Activated CD8-positive, alpha-beta memory T cell treated with anti-CD3 and anti-CD28 coated beads for 36 hours (primary cell): ENCODE data around the gene FCGR3A. TPM values are rescaled to one million over a fixed set of nuclear protein-coding genes. Genes with fewer than 3 reads are reported as not detected.
"Not testable (repeated sequence)": the region's sequence is repeated elsewhere in the genome, so short reads cannot be mapped to it uniquely, and the experiment has no call there.

Source experiments
- CTCF ChIA-PET: fragments of 350-600 bp; sonication (Branson Sonifier 250); formaldehyde crosslinking; loops from one replicate; lab custom pipeline; 2021; ENCODE audit warnings: antibody characterized with exemption; lab: Charles Lee
- POLR2A ChIA-PET: fragments of 350-600 bp; sonication (Branson Sonifier 250); formaldehyde crosslinking; loops from one replicate; lab custom pipeline; 2021; ENCODE audit warnings: antibody characterized with exemption; lab: Charles Lee
- total RNA-seq, 2 experiments: library from RNA; stranded (reverse); gene quantifications; one replicate each; pipeline ENCODE4 v1.2.3, GENCODE V29; 2021

The FCGR3A gene
- total RNA-seq, 2 experiments from 2014 or later = not detected

DNA sequence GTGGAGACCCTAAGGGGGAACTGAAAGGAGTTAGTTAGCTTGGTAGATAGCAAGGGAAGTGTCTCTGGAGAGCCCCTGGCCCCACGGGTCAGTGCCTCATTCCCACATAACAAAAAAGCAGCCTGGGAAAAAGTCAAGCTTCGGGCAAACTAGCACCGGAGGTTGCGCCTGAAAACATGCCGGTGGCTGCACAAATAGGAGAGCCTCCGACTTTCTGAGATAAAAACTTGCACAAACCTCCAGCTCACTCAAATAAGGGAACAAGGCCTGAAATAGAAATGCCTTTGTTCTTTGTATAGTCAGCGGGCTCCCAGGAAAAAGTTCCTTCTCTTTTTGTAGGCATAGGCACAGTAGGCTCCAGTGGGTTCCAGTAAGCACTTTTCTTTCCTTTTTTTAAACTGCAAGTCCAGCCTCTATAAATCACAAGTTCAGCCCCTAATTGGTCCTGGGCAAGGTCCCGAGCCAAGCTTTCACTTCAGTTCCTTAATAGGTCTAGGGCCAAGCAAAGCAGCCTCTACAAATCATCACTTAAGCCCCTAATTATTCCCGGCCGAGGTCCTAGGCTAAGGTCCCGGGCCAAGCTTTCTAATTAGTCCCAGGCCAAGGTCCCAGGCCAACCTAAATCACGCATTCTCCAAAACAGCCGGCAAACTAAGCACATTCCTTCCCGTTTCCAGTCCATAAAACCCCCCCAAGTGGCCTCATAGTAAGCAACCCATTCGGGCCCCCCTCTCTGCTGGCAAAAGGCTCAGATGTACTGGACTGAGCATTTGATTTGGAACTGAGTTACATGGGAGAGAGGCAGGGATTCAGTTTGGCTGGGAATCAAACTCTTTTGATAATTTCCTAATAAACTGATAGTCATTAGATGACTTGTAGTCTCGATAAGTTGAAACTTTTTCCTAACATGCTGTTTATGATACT, 16.7 kb downstream of the FCGR3A start:
- CTCF ChIA-PET = interaction anchor here (1.0 to 1.7 kb wide), 2 partner anchors 208 to 210 kb away, joined by 3 to 5 read pairs; no protein-coding TSS in a partner anchor
- POLR2A ChIA-PET = not testable (repeated sequence)

DNA sequence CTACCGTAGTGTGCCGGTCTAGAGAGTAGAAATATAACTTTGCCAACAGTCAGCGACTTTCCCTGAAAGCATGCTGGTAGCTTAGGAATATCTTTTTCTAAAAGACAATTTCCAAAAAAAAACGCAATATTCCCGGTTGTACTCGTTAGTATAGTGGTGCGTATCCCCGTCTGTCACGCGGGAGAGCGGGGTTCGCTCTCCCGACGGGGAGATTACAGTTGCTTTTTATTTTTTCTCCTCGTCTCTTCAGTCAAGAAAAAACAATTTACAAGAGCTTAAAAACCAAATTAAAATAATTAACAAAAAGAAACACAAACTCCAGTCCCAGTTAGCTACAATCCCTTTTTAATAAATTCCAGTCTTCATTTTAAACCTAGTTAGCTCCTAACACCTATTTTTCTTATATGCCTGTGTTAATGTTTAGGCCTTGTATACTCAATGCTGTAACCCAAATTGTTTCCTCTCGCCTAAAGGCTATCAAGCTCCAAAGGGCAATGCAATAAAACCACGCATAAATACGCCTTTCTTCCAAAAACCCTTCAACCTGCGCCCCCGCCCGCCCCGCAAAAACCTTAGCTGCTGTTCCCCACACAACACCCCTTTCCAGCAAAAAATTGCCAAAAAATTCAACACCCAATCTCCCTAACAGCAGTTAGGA, 17.5 kb downstream of the FCGR3A start:
- POLR2A ChIA-PET = no interaction called here

DNA sequence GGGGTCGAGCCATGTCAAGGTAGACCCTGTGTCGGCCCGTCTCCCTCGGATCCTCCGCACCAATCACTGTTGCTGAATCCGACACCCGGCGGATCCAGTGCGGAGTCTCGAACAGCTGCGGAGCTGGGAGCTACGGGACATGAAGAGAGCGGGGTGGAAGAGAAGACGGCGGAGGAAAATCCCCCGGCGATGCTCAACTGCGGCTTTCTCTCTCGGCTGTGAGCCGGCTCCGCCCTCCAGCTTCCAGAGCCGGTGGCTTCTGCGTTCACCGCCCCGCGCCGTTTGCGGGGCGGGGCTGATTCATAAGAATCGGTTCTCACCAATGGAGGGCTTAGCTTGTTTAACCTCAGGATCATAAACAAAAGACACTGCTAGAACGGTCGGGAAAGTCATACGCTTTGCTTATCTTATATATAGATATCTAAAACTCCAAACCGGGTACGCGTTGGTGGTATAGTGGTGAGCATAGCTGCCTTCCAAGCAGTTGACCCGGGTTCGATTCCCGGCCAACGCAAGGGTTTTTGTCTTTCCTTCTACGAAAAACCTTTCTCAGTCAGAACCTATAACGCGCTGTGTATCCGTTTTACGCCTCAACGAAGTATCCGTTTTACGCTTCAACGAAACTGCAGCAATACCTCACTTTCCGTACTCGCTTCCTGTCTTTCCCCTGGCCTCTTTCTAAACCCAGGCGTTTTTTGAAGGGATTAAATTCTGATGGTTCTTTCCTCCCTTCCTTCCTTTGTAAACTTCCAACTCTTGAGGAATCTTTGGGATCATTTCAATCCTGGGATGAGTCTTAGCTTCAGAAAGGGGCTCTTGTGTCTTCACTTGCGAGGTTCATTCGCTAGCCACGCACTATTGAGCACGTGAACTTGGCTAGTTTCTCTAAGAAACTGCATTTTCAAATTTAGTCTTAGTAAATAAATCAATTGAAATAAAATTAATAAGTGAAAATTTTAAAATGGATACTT, 18.7 kb downstream of the FCGR3A start:
- CTCF ChIA-PET = interaction anchor here (1.7 kb wide), 1 partner anchor 210 kb away, joined by 5 read pairs; no protein-coding TSS in a partner anchor
- POLR2A ChIA-PET = not testable (repeated sequence)

More for the DNA sequence above, 17.5 kb downstream of the FCGR3A start:
- CTCF ChIA-PET = interaction anchor here (1.0 to 1.7 kb wide), 2 partner anchors 209 to 211 kb away, joined by 3 to 5 read pairs; no protein-coding TSS in a partner anchor

DNA sequence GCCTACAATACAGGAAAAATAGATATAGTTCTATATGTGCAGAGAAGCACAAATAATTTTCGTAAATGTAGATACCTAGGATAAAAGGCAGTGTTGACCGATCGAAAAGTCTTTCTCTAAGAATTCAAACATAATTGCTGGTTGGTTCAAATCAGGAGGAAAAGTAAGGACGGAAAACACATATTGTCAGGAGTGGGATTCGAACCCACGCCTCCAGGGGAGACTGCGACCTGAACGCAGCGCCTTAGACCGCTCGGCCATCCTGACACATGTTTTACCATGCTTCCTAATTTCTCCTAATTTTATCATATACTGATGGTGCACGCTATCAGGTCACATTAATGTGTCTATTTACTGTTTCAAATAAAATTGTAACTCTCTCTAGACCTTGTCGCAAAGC, 19.5 kb downstream of the FCGR3A start:
- CTCF ChIA-PET, POLR2A ChIA-PET: not testable (repeated sequence)

DNA sequence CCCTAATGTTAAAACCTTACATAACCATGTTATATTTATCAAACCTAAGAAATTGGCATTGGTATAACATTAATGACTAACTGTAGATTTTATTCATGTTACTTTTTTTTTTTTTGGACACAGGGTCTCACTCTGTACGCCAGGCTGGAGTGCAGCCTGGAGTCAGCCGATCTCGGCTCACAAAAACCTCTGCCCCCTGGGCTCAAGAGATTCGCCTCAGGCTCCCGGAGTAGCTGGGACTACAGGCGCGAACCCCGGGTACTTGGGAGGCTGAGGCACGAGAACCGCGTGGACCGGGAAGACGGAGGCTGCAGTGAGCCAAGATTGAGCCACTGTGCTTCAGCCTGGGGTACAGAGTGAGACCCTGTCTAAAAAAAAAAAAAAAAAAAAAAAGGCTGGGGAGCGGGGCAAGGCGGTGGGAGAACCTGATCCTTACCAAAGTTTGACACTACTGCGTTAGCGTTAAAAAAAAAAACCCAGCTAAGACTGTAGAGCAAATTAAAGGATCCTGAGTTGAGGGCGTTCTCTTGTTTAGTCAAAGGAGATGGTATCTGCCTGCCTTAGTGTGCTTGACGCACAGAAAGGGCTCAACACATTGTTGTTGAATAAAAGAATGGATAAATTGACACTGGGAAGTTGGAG, 20.0 kb downstream of the FCGR3A start:
- CTCF ChIA-PET = not testable (repeated sequence)
- POLR2A ChIA-PET = interaction anchor here (0.7 kb wide), 1 partner anchor 81 kb away, joined by 12 read pairs; no protein-coding TSS in a partner anchor

DNA sequence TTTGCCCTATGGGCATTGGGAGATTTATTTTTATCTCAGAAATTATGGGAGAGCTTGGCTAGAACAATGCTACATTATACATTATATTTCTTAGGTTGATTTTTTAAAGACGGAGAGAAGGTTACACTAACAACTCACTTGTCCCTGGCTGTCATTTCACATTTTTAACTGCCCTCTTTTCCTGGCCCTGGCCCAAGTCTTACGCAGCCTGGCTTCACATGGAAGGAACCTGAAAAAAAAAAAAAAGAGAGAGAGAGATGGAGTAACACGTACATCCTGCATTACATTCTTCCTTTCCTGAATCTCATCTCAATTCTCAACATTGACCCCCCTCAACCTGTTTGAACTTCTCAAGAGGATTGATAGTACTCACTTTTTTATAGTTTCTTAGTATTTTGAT, 21.1 kb downstream of the FCGR3A start:
- POLR2A ChIA-PET, CTCF ChIA-PET: not testable (repeated sequence)

DNA sequence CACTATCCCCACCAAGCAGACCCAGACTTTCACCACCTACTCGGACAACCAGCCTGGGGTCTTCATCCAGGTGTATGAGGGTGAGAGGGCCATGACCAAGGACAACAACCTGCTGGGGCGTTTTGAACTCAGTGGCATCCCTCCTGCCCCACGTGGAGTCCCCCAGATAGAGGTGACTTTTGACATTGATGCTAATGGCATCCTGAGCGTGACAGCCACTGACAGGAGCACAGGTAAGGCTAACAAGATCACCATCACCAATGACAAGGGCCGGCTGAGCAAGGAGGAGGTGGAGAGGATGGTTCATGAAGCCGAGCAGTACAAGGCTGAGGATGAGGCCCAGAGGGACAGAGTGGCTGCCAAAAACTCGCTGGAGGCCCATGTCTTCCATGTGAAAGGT, 23.7 kb downstream of the FCGR3A start:
- POLR2A ChIA-PET, CTCF ChIA-PET: not testable (repeated sequence)

DNA sequence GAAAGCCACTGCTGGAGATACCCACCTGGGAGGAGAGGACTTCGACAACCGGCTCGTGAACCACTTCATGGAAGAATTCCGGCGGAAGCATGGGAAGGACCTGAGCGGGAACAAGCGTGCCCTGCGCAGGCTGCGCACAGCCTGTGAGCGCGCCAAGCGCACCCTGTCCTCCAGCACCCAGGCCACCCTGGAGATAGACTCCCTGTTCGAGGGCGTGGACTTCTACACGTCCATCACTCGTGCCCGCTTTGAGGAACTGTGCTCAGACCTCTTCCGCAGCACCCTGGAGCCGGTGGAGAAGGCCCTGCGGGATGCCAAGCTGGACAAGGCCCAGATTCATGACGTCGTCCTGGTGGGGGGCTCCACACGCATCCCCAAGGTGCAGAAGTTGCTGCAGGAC, 24.3 kb downstream of the FCGR3A start:
- POLR2A ChIA-PET, CTCF ChIA-PET: not testable (repeated sequence)

DNA sequence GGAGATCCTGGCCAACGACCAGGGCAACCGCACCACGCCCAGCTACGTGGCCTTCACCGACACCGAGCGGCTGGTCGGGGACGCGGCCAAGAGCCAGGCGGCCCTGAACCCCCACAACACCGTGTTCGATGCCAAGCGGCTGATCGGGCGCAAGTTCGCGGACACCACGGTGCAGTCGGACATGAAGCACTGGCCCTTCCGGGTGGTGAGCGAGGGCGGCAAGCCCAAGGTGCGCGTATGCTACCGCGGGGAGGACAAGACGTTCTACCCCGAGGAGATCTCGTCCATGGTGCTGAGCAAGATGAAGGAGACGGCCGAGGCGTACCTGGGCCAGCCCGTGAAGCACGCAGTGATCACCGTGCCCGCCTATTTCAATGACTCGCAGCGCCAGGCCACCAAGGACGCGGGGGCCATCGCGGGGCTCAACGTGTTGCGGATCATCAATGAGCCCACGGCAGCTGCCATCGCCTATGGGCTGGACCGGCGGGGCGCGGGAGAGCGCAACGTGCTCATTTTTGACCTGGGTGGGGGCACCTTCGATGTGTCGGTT, 24.8 kb downstream of the FCGR3A start:
- CTCF ChIA-PET = interaction anchor here (1.1 to 1.6 kb wide), 2 partner anchors 33 to 37 kb away, joined by 3 to 5 read pairs; no protein-coding TSS in a partner anchor
- POLR2A ChIA-PET = not testable (repeated sequence)

DNA sequence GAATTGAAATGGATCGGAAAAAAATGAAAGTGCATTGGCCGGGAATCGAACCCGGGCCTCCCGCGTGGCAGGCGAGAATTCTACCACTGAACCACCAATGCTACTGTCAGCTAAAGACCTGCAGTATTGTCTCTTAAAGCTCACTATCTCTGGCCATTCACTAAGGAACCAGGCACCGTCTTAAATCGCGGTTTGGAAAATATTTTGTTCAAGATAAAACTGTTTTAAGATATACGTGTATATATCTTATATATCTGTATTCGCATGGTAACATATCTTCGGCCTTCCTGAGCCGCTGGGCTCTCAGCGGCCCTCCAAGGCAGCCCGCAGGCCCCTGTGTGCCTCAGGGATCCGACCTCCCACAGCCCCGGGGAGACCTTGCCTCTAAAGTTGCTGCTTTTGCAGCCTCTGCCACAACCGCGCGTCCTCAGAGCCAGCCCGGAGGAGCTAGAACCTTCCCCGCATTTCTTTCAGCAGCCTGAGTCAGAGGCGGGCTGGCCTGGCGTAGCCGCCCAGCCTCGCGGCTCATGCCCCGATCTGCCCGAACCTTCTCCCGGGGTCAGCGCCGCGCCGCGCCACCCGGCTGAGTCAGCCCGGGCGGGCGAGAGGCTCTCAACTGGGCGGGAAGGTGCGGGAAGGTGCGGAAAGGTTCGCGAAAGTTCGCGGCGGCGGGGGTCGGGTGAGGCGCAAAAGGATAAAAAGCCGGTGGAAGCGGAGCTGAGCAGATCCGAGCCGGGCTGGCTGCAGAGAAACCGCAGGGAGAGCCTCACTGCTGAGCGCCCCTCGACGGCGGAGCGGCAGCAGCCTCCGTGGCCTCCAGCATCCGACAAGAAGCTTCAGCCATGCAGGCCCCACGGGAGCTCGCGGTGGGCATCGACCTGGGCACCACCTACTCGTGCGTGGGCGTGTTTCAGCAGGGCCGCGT, 25.5 kb downstream of the FCGR3A start, which contains the start of gene HSPA6:
TSS of gene HSPA6 (plus strand) at position 724 of the 925 bp plus-strand sequence. CDS start at position 843, 119 bp downstream.
- CTCF ChIA-PET = interaction anchor here (0.6 to 1.6 kb wide), 3 partner anchors 32 to 95 kb away, joined by 3 to 5 read pairs (median 3); no protein-coding TSS in a partner anchor
- POLR2A ChIA-PET = not testable (repeated sequence)

DNA sequence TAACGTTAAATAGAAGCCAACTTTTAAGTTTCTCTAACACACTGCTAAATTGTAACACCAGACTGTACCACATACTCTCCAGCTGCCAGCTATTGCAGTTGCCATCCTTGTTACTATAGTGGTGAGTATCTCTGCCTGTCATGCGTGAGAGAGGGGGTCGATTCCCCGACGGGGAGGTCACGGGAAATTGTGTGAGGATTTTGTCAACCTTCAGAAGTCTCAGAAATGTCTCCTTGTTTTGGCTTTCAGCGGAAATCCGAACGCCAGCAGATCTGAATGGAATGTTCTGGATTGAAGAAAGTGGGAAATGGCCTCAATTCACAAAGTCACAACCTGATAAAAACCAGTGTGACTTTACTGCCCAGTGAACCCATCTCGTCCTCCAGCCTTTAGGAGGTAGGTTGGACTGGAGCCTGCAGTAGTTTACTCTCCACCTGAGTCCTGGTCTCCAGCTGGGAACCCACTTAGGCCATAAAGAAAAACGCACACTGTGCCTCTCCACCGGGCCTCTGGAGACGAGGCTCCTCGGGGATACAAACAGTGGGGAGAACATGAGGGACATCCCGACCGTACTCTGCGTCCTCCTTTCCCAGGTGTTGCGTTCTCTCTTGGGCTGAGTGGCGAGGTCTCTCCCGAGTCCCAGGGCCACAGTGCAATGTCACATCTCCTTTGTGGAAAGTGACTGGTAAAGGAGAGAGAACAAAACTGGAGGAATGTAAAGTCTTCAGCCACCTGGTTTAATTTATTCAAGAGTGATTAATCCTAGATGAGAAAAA, 26.4 kb downstream of the FCGR3A start:
- CTCF ChIA-PET = interaction anchor here (1.6 kb wide), 1 partner anchor 36 kb away, joined by 5 read pairs; no protein-coding TSS in a partner anchor
- POLR2A ChIA-PET = not testable (repeated sequence)

DNA sequence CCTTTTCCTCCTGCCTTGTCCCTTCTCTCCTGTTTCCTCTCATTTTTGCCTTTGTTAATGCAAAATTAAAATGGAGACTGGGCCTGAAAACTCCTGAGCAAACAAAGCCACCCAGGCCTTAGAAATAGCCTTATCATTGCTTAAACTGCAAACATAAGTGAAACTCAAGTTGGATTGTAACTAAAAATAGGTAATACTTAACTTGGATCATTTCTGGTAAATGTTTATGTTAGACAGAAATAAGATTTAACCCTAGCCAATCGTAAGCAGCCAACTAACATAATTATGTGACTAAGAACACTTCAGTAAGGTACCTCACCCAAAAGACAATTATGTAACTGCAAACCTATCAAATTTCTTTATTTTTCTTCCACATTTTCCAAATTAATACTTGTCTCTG, 35.7 kb downstream of the FCGR3A start:
- POLR2A ChIA-PET = not testable (repeated sequence)

DNA sequence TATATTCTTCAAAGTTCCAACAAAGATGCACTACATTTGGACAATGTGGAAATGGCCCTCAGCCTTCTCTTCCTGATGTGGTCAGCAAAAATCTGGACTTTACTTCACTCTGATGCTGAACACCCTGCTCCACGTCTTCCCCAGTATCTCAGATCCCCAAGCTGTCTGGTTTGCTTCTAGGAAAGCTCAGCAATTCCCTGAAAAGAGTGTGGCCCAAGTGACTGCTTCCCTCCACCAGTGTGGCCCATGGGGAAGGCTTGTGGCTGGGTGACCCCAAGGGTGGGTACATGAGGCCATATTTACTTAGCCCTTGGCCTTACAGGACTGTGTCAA, 36.2 kb downstream of the FCGR3A start:
- POLR2A ChIA-PET, CTCF ChIA-PET: not testable (repeated sequence)

More for the DNA sequence above, 35.7 kb downstream of the FCGR3A start:
- CTCF ChIA-PET = not testable (repeated sequence)

DNA sequence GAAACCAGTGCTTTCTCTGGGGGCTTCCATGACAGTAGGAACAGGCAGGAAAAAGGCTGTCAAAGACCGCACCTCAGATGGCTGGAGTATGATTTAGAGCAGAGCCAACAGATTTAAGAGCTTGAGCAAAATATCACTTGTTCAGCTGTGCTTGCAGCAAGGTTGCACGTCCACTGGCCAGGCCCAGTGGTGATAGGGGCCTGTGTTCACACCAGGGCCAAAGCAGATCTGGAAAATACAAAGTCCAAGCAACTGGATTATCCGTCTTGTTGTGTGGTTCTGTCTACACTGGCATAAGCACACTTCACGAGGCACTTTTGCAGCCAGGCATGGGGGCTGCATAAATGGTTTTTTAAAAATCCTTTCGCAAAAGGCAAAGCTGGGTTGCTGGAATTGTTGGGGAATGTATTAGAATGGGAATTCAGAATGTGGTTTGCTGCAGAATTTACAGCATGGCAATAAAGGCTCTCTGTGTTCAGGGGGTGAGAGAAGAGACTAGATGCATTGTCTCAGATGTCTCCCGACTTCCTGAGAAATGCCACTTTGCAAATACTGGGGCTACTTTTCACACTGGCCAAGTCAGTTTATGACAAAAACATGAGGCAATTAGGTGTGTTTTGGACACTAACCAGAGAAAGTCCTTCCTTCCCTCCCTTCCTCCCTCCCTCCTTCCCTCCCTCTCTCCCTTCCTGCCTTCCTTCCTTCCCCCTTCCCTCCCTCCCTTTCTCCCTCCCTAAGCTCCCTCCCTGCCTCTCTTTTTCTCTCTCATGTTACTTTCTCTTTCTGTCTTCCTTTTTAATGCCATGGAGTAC, 36.8 kb downstream of the FCGR3A start:
- CTCF ChIA-PET = not testable (repeated sequence)

DNA sequence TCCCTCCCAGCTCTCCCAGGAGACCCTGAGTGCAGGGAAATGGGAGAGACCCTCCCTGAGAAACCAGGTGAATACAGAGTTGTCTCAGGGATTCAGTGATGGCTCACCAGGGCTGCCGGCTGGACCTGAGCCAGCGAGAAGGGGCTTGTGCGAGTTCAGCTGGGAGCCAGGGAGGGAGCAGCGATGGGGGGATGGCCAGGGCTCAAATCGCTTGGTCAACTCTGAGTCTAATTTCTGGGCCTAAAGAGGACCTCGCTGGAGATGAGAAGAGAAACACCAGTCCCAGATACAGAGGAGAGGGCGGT, 37.9 kb downstream of the FCGR3A start:
- CTCF ChIA-PET = no interaction called here
- POLR2A ChIA-PET = no interaction called here

More for the DNA sequence above, 36.8 kb downstream of the FCGR3A start:
- POLR2A ChIA-PET = not testable (repeated sequence)
